OCI-LY7 (cell line): Measurements from ENCODE around the gene PTPRB. TPM values are rescaled to one million over a fixed set of nuclear protein-coding genes. Genes with fewer than 3 reads are reported as not detected.

Source experiments
- BruUV-seq: library from RNA; stranded (reverse); fragments of 400-500 nt; replicated peaks from 2 replicates; lab custom pipeline; 2021; lab: Mats Ljungman, UMichigan
- CTCF ChIA-PET: fragments of 300-600 bp; sonication (Branson Sonifier 250); formaldehyde crosslinking; loops from one replicate; lab custom pipeline; 2022; ENCODE audit warnings: antibody characterized with exemption; ENCODE audit not compliant: unreplicated experiment; lab: Charles Lee
- POLR2A ChIA-PET: fragments of 300-600 bp; sonication (Branson Sonifier 250); formaldehyde crosslinking; loops from one replicate; lab custom pipeline; 2022; ENCODE audit warnings: antibody characterized with exemption; lab: Charles Lee
- DNase-seq: peaks from one replicate; pipeline ENCODE4 v3.0.0-alpha.2; 2015; ENCODE audit warnings: low spot score
- H2AFZ ChIP-seq: fragments of 200-600 bp; sonication (generic), shearing (Covaris generic); 2 replicates; pipeline ENCODE4 v1.6.1; 2014; ENCODE audit warnings: mild to moderate bottlenecking, antibody characterized with exemption, low read length, moderate library complexity
- H3K27ac ChIP-seq: fragments of 200-600 bp; sonication (generic); 2 replicates; pipeline ENCODE4 v1.5.1; 2014; ENCODE audit warnings: mixed run types, low read depth, mild to moderate bottlenecking, moderate library complexity, low read length, inconsistent platforms; ENCODE audit not compliant: poor library complexity, severe bottlenecking
- H3K36me3 ChIP-seq: fragments of 200-600 bp; sonication (generic); 2 replicates; pipeline ENCODE4 v1.6.1; 2014; ENCODE audit warnings: mild to moderate bottlenecking, antibody characterized with exemption, low read length, moderate library complexity, mixed read lengths; ENCODE audit not compliant: insufficient read depth
- H3K4me1 ChIP-seq: fragments of 200-600 bp; sonication (generic); 2 replicates; pipeline ENCODE4 v1.5.1; 2014; ENCODE audit warnings: mild to moderate bottlenecking, low read length; ENCODE audit not compliant: insufficient read depth, poor library complexity, severe bottlenecking
- H3K4me2 ChIP-seq: fragments of 200-600 bp; sonication (generic); 2 replicates; pipeline ENCODE4 v1.6.1; 2014; ENCODE audit warnings: mild to moderate bottlenecking, low read length
- H3K4me3 ChIP-seq: fragments of 200-600 bp; sonication (generic); 2 replicates; pipeline ENCODE4 v1.5.1; 2014; ENCODE audit warnings: mild to moderate bottlenecking, low read depth, low read length; ENCODE audit not compliant: poor library complexity, severe bottlenecking
- H3K79me2 ChIP-seq: fragments of 200-600 bp; sonication (generic); 2 replicates; pipeline ENCODE4 v1.6.1; 2016; ENCODE audit warnings: low read depth, mild to moderate bottlenecking, low read length, moderate library complexity, mixed read lengths; ENCODE audit not compliant: insufficient read depth
- H3K9me2 ChIP-seq: fragments of 200-600 bp; sonication (generic); 2 replicates; pipeline ENCODE4 v1.6.1; 2016; ENCODE audit warnings: mild to moderate bottlenecking, low read length, mixed read lengths; ENCODE audit not compliant: insufficient read depth
- H3K9me3 ChIP-seq: fragments of 200-600 bp; sonication (generic); 2 replicates; pipeline ENCODE4 v1.6.1; 2014; ENCODE audit warnings: mild to moderate bottlenecking, mixed run types, low read length, mixed read lengths
- H4K20me1 ChIP-seq: fragments of 200-600 bp; sonication (generic); 2 replicates; pipeline ENCODE4 v1.6.1; 2014; ENCODE audit warnings: mild to moderate bottlenecking, antibody characterized with exemption, low read length, moderate library complexity, mixed read lengths; ENCODE audit not compliant: insufficient read depth
- CTCF ChIP-seq: fragments of 200-600 bp; sonication (generic); conservative IDR thresholded peaks from 2 replicates; pipeline ENCODE4 v1.5.1; 2014; ENCODE audit warnings: mild to moderate bottlenecking, antibody characterized with exemption, low read length, moderate library complexity, mixed read lengths
- EZH2phosphoT487 ChIP-seq: fragments of 200-600 bp; sonication (generic); IDR thresholded peaks from 2 replicates; pipeline ENCODE4 v1.6.1; 2018; ENCODE audit warnings: low read depth, borderline replicate concordance, mild to moderate bottlenecking, mixed run types, antibody characterized with exemption, low read length, moderate library complexity, mixed read lengths
- intact Hi-C: fragments of 100-400 bp; cut with micrococcal nuclease; formaldehyde crosslinking; loops from one replicate; pipeline ENCODE4 v1.10.0; 2022; ENCODE audit not compliant: unreplicated experiment
- total RNA-seq, 2 experiments: library from RNA; depleted of rRNA in 1 of 2; stranded (reverse); fragments of >200 nt in 1 of 2; shearing (Covaris generic) in 1 of 2; gene quantifications; 2 replicates each; pipeline ENCODE4 v1.2.3, GENCODE V29; 2014 to 2022

The PTPRB gene
- total RNA-seq, 2 experiments from 2014 or later: not detected

GRCh38 chr12:70485704-70486103, 151.5 kb downstream of the PTPRB start:
- Histone ChIP-seq H3K4me1 (peaks cover 44% of the 10 kb centered on the region), H3K79me2 (no peaks in the 10 kb centered on the region), H2AFZ (peak overlapping the region; percentile 47; the same call in 1 of the 2 replicates), H4K20me1 (no peaks in the 10 kb centered on the region), H3K4me3 (no peak overlapping the region), H3K36me3 (peaks cover 6% of the 10 kb centered on the region; the same call in 1 of the 2 replicates), H3K4me2 (no peak overlapping the region), H3K9me2 (no peaks in the 10 kb centered on the region), H3K27ac (no peak overlapping the region), H3K9me3 (peaks cover 25% of the 10 kb centered on the region; the same call in 1 of the 2 replicates)
- no TSS peak for BruUV-seq
- ChIA-PET POLR2A (interaction anchor here (1.2 to 2.0 kb wide), 2 partner anchors 124 to 745 kb away, joined by 5 to 7 read pairs; no protein-coding TSS in a partner anchor), CTCF (interaction anchor here (1.7 kb wide), 1 partner anchor 607 kb away, joined by 3 read pairs; no protein-coding TSS in a partner anchor)
- intact Hi-C loops: loop anchor here (10.0 kb wide), 2 partner anchors 241 to 271 kb away; partner anchors contain the start of gene CNOT2
- no peak for TF ChIP-seq EZH2phosphoT487
- no peak for TF ChIP-seq CTCF
- no peak for DNase-seq

GRCh38 chr12:70484464-70484863, 152.8 kb downstream of the PTPRB start:
- Histone ChIP-seq H2AFZ (peak overlapping the region; percentile 35; the same call in 1 of the 2 replicates), H4K20me1 (no peaks in the 10 kb centered on the region), H3K4me3 (no peak overlapping the region), H3K4me1 (peaks cover 44% of the 10 kb centered on the region), H3K9me3 (peaks cover 18% of the 10 kb centered on the region; the same call in 1 of the 2 replicates), H3K9me2 (no peaks in the 10 kb centered on the region), H3K36me3 (peaks cover 6% of the 10 kb centered on the region; the same call in 1 of the 2 replicates), H3K79me2 (no peaks in the 10 kb centered on the region), H3K27ac (no peak overlapping the region), H3K4me2 (peak overlapping the region; percentile 24; the same call in 1 of the 2 replicates)
- CTCF ChIA-PET: no interaction called here
- POLR2A ChIA-PET: interaction anchor here (0.7 to 2.0 kb wide), 6 partner anchors 42 to 913 kb away, joined by 3 to 7 read pairs (median 3); no protein-coding TSS in a partner anchor
- TF ChIP-seq CTCF: peak; percentile 75
- no peak for TF ChIP-seq EZH2phosphoT487
- intact Hi-C loops: loop anchor here (1.0 to 10.0 kb wide), 4 partner anchors 240 to 605 kb away; partner anchors contain the start of gene CNOT2
- BruUV-seq: no TSS peak
- peak; percentile 56 for DNase-seq

- intact Hi-C loops: loop anchor here (10.0 kb wide), 2 partner anchors 238 to 268 kb away; partner anchors contain the start of gene CNOT2
- H4K20me1 ChIP-seq: no peaks in the 10 kb centered on the region
- DNase-seq: no peak
- H3K4me3 ChIP-seq: no peak overlapping the region
- H3K9me3 ChIP-seq: peaks cover under 1% of the 10 kb centered on the region; the same call in 1 of the 2 replicates
- no peak overlapping the region for H2AFZ ChIP-seq
- no peaks in the 10 kb centered on the region for H3K9me2 ChIP-seq
- BruUV-seq: no TSS peak
- ChIA-PET POLR2A (interaction anchor here (0.5 to 1.1 kb wide), 5 partner anchors 12 to 361 kb away, joined by 3 to 5 read pairs (median 3); no protein-coding TSS in a partner anchor), CTCF (no interaction called here)
- peaks cover 38% of the 10 kb centered on the region for H3K4me1 ChIP-seq
- H3K36me3 ChIP-seq: no peaks in the 10 kb centered on the region
- TF ChIP-seq EZH2phosphoT487: no peak
- TF ChIP-seq CTCF: no peak
- H3K79me2 ChIP-seq: no peaks in the 10 kb centered on the region
- H3K27ac ChIP-seq: no peak overlapping the region
- H3K4me2 ChIP-seq: no peak overlapping the region
Observed at GRCh38 chr12:70482764-70483163, 154.5 kb downstream of the PTPRB start.
